OCI-LY3 (cell line): ENCODE measurements around the gene ELF2.

Experiments
- CTCF ChIP-seq: fragments of 200-600, 300-600 bp; sonication (generic); IDR thresholded peaks from 2 replicates; pipeline ENCODE4 v1.5.1; 2014; ENCODE audit warnings: antibody characterized with exemption, low read length, low read depth
- EZH2phosphoT487 ChIP-seq: fragments of 200-600 bp; shearing (Covaris generic); IDR thresholded peaks from 2 replicates; pipeline ENCODE4 v1.6.1; 2018; ENCODE audit warnings: antibody characterized with exemption, mixed run types, low read depth

DNA sequence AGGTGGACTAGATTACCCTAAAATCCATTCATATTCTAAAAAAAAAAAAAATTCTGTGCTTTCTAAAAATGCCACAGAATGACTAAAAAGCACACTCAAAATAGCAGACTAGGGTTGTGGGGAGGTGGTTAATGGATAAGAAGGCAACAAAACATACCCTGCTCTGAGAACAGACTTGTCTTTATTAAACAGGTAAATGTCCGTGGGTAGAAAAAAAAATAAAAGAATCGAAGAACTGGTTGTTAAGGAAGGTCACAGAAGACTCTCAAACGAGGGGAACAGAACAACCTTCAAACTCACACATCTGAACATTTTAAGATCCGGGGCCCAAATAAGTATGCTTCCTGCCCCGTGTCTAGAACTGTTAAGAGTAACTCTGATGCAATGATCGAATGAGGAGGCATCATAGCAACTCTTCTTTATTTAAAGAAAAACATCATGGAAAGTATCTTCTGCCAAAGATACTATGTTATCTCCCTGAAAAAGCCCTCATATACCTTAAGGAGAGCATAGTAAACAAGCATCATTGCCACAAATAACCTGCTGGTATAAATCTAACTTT is 68.4 kb downstream of the ELF2 start:
- no peak for TF ChIP-seq CTCF
- TF ChIP-seq EZH2phosphoT487, result no peak
